GM18498 (cell line): ENCODE results near the gene SCCPDH.
"Not testable (repeated sequence)": the region's sequence is repeated elsewhere in the genome, so short reads cannot be mapped to it uniquely, and the experiment has no call there.

Experiments
- ATAC-seq: cut with Tn5 transposase; IDR thresholded peaks from one replicate; pipeline ENCODE4 v1.9.1; 2021; ENCODE audit warnings: mild to moderate bottlenecking, moderate library complexity; ENCODE audit not compliant: unreplicated experiment

SCCPDH gene

GRCh38 chr1:246724016-246724730 is at the start of gene SCCPDH:
SCCPDH (plus strand) TSS chr1:246724409; CDS start chr1:246724423, 14 bp downstream.
- peak; percentile 96 for ATAC-seq

- ATAC-seq: no peak
Observed at GRCh38 chr1:246677842-246678241, 46.4 kb upstream of the SCCPDH start.

GRCh38 chr1:246678816-246679793 is 45.1 kb upstream of the SCCPDH start:
- ATAC-seq: no peak

- ATAC-seq: no peak
Observed at GRCh38 chr1:246679794-246680177, 44.4 kb upstream of the SCCPDH start.

- no peak for ATAC-seq
Observed at GRCh38 chr1:246680190-246680589, 44.0 kb upstream of the SCCPDH start.

GRCh38 chr1:246680696-246681130 is 43.5 kb upstream of the SCCPDH start:
- ATAC-seq: no peak

GRCh38 chr1:246681900-246682895 is 42.0 kb upstream of the SCCPDH start:
- no peak for ATAC-seq

DNA sequence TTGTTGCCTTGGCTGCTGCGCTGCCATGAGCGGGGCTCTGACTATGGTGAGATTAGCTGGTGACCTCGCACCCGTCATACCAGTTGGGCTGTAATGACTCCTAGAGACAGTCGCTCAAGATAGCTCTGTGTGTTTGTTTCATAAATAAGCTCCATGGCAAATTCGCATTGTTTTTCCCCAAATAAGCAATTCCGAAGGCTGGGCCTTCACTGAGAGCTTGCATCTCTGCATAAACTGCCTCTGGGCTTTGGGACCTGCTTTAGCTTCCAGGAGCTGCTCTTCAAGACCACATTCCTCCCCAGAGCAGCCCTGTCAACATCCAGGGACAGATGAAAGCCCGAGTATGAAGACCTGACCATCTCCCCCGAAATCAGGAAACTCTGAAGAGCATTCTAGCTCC is 40.7 kb upstream of the SCCPDH start:
- ATAC-seq: no peak

- ATAC-seq: no peak
Observed at GRCh38 chr1:246687002-246687401, 37.2 kb upstream of the SCCPDH start.

GRCh38 chr1:246689409-246690008 is 34.7 kb upstream of the SCCPDH start:
- peak; percentile 96 for ATAC-seq

DNA sequence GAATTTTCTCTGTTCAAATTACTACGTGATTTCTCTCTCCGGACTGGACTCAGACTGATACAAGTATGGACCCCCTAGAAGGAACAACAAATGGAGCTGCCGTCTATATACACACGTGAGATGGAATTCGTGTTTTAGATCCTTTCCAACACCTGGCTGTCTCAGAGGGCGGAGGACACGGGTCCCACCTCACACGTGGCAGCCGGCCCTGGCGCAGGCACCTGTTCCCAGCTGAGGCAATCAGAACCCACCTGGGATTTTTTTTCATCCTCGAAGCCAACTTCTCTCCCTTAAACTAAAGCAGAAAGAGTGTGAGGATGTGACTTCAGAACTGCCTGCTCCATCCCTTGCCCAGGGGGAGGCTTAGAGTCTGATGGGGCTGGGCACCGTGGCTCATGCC is 34.1 kb upstream of the SCCPDH start:
- ATAC-seq: no peak

DNA sequence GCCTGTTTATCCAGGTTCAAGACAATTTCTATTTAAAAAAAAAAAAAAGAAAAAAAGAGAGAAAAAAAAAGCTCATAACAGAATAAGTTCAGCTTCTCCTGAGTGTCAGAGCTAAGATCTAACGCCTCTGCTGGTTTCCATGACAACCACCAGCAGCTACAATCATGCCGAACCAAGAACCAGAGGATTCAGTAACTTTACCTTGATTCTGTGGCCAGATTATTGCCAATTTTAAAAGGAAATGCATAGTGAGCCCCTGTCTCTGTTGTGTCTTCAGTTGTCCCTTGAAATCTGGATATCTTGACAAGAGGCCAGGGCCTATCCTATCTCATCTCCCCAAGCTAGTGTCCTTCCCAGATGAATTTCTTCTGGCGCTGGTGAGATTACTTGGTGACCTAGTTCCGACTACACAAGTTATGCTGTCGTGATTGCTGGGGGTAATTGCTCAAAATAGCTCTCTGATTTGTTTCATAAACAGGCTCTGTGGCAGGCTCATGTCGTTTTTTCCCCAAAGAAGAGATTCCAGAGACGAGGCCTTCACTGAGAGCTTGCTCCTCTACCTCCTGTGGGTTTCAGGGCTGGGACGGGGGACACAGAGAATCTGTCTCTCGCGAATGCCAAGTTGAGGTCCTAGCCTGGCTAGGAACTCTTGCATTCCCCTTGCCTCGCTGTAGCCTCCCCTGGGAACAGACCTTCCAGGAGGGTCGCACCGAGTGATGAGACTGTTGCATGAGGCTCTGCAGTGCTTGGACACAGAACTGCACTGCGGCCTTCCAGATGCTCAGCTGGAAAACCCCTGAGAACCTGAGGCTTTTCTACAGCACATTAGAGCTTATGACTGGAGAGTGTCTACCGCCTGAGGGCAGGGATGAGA is 32.4 kb upstream of the SCCPDH start:
- no peak for ATAC-seq

DNA sequence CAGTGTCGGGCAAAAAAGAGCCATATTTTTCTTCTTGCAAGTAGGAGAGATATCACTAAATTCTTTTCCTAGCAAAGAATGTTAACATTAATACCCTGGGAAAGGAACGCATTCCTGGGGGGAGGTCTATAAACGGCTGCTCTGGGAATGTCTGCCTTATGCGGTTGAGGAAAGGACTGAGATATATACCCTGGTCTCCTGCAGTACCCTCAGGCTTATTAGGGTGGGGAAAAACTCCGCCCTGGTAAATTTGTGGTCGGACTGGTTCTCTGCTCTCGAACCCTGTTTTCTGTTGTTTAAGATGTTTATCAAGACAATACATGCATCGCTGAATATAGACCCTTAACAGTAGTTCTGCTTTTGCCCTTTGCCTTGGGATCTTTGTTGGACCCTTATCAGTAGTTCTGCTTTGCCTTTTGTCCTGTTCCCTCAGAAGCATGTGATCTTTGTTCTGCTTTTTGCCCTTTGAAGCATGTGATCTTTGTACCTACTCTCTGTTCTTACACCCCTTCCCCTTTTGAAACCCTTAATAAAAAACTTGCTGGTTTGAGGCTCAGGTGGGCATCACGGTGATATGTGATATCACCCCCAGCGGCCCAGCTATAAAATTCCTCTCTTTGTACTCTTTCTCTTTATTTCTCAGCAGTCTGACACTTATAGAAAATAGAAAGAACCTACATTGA is 29.9 kb upstream of the SCCPDH start:
- not testable (repeated sequence) for ATAC-seq

GRCh38 chr1:246695136-246695535 is 29.1 kb upstream of the SCCPDH start:
- ATAC-seq: no peak

- no peak for ATAC-seq
Observed at GRCh38 chr1:246695666-246696065, 28.5 kb upstream of the SCCPDH start.

DNA sequence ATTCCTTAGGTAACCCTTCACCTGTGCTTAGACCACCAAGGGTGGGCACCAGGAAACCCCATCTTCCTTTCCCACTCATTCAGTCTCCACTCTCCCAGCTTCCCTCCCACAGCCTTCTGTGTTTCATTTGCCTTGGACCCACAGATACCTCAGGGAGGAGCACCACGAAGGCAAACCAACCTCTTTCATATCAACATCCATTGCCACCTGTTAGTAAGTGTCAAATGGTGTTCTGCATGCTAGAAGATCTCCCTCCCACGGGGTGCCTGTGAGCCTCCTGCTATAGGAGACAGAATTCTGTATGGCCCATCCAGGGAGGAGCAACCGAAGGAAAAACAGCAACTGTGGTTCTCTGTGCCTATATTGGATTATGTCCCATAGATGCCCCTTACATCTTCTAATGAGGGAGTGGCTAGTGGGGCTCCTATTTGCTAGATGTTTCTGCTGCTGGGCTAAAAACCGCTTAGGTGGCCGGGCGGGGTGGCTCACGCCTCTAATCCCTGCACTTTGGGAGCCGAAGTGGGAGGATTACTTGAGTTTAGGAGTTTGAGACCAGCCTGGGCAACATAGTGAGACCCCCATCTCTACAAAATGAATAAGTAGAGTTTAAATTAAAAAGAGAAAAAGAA is 25.6 kb upstream of the SCCPDH start:
- no peak for ATAC-seq

- peak; percentile 93 for ATAC-seq
Observed at GRCh38 chr1:246699095-246699735, 25.0 kb upstream of the SCCPDH start.

- ATAC-seq: no peak
Observed at GRCh38 chr1:246703581-246703980, 20.6 kb upstream of the SCCPDH start.
